Esophagus squamous epithelium (tissue), 4 donors: ENCODE results near the gene RGS5.

Experiments used
- CTCF ChIP-seq, 6 experiments: fragments of 450-650 bp in 4 of 6; fragments of 200-600 bp in 2 of 6; sonication (generic) in 2 of 6; IDR thresholded peaks; one replicate each; pipeline ENCODE4 v1.5.1; 2016 to 2019; ENCODE audit warnings: antibody characterized with exemption in 6 of 6, mild to moderate bottlenecking in 4 of 6, moderate library complexity in 4 of 6
- POLR2A ChIP-seq, 4 donors: fragments of 450-650 bp; IDR thresholded peaks; one replicate each; pipeline ENCODE4 v1.6.1; 2017; ENCODE audit warnings: antibody characterized with exemption in 4 of 4, mild to moderate bottlenecking in 4 of 4, moderate library complexity in 3 of 4

DNA sequence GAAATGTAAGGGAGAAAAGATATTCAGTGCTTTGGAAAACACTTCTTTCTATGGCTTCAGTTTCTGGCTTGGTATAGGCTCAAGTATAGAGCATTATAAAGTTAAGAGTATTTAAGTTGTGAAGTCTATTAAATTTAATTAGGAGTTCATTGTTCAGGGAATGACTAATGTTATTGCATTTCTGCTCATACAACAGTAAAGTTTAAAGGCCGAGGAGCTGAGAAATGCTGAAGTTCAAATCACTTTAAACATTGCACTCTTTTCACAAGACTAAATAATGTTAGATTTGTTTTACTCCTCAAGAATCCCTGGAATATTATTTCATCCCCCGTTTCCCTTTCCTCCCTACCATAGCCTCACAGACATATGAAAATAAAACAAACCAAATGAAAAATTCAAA is 30.1 kb downstream of the RGS5 start:
- TF ChIP-seq CTCF (IDR thresholded peaks at IDR 0.05) (no peak), POLR2A (IDR thresholded peaks at IDR 0.05) (no peak)
